HG02885 (cell line): Measurements from ENCODE around the gene BAIAP2L1.

Source experiments
- ATAC-seq: cut with Tn5 transposase; IDR thresholded peaks from one replicate; pipeline ENCODE4 v1.9.1; 2021; ENCODE audit warnings: mild to moderate bottlenecking; ENCODE audit not compliant: unreplicated experiment, poor library complexity

Gene BAIAP2L1

DNA sequence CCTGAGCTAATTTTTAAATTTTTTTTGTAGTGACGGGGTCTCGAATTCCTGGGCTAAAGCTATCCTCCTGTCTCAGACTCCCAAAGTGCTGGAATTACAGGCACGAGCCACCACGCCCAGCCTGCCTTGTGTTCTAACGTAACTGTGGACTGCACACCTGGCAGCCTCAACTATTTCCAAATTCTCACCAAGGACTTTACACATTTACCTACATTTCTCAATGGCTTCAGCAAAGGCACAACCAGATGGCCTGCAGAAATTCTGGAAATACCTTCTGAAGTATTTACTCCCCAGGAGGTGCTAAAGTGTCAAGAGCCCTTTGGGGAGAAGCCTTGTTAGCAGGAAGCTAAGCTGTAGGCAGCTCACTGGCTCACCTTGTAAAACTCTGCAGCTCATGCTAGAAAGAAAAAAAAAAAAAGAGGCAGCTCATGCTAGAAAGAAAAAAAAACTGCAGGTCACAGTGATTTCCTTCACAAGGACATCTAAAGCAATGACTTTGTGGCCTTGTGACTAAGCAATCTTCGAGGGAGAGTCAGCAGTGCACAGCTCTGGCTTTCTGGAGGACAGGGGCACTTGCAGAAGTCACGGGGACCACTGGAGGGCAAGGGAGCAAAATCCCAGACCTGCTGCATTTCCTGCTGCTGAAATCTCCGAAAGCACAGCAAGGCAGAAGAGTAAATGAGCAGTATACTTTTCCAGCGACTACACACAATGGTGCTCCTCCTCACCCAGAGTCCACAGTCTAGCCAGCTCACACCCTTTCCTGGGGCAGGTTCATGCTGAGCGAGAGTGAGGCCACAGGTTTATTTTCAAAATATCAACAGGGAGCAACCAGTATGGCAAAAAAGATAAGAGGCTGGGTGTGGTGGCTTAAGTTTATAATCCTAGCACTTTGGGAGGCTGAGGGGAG is 40.4 kb downstream of the BAIAP2L1 start:
- no peak for ATAC-seq

DNA sequence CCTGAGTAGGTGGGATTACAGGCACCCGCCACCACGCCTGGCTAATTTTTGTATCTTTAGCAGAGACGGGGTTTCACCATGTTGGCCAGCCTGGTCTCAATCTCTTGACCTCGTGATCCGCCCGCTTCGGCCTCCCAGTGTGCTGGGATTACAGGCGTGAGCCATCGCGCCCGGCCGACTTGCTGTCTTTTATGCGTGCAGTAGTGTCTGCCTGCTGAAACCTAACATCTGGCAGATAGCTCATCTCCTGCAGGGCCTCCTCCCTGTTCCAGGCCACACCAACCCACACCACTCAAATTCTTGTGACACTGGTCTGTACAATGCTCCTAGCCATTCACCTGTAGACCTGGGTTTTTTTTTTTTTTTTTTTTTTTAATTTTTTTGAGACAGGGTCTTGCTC is 41.5 kb downstream of the BAIAP2L1 start:
- no peak for ATAC-seq

DNA sequence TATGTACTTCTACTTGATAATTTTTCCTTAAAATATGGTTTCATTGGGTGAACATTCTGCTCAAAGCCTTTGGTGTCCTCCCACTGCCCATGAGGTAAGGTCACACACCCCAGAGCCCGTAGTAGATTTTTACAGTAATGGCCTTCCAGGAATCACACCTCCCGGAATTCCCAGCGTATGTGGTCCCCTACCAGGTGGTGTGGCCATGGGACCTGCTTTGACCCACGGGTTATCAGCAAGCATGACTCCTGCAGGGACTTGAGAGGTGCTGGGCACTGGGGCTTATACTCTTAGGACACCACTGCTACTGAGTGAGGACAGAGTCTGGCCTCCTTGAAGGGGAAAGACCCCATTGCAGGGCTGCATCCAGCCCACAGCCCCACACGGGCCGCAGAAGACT is 42.2 kb downstream of the BAIAP2L1 start:
- ATAC-seq = no peak

DNA sequence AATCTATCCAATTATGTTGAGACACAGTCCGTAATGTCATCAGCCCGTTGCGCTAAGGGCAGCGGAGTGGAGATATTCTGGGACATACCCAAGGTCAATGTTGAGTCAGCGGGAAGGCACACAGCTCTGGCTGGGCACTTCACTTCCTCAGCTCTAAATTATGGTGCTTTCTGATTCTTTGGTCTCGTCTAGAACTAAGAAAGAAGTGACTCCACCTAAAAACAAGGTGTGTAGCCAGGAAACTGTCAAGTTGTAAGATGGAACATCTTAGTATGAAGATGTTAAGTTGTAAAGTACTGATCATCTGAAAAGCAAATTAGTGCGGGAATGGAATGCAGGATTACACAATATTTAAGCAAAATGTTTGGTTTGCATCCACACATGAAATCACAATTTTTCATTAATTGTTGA is 43.1 kb downstream of the BAIAP2L1 start:
- ATAC-seq = no peak

DNA sequence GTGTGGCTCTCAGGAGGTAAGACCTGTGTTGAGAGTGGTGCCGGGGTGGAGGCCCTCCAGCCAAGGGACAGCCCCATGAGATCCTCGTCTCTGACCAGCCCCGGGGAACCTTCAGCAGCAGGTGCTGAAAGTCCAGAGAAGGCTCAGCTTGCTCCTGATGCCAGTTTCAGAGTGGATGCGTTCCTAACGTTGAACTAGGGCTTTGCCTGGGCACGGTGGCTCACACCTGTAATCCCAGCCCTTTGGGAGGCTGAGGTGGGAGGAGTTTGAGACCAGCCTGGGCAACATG is 45.7 kb downstream of the BAIAP2L1 start:
- no peak for ATAC-seq

DNA sequence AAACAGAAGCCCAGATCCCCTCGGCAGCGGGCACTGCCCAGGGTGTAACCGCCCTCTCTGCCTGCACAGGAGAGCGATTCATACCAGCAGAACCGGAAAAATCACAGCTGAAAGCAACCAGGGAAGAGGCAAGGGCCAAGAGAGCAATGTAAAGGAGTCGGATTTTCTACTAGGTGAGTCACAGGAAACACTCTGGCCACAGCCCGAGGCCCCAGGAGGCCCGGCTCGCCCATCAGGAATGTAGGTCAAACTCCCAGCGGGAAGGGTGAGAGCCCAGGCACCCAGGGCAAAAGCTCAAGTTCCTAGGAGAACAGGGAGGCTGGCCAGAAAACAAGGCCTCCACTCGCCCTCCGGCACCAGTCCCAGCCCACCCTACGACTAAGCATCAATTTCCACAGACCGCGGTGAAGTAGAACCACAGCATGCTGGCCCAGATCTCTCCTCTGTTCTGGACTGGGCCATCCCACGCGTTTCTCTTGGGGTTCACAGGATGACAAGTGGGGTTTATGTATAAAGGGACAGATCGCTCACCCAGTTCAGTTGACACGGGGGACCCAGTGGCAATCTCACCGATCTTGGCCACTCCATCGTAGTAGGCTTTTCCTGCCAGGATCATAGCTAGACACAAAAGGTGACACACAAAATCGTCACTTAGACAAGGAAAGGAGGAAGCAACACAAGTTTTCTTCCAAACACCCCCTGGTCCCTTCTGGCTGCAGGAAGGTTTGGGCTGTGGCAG is 46.2 kb downstream of the BAIAP2L1 start:
- no peak for ATAC-seq

DNA sequence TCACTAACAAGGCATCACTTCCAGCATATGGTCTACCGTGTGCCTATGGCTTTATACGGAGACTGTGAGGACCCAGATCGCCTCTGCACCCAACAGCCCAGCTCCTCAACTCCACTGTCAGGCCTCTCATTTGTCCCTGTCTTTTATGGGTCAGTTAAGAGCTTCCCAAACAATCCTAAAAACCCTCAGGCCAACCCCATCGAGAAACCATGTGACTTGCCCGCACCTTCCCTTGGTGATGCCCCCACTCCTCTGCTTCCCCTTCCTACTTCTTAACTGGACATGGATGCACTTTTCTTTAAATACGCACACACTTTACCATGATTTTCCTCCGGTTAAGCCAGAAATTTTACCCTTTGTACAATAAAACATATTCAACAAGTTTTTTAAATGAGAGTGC is 46.8 kb downstream of the BAIAP2L1 start:
- no peak for ATAC-seq

DNA sequence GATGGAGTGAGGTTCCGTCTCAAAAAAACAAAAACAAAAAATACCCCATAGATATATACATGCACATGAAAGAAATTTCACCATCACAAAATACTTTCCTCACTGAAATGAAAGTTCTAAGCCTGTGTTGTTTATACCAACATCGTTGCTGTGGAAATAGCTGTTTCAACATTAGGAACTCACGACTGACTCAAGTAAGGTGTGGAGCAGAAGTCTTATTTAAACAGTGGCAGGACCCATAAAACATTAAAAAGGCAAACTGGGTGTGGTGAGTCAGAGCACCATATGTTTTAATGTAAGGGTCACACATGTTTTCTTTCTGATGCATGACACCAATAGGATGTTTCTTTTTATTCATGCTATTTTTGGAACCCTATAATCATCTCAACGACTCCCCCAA is 48.3 kb downstream of the BAIAP2L1 start:
- ATAC-seq = no peak

DNA sequence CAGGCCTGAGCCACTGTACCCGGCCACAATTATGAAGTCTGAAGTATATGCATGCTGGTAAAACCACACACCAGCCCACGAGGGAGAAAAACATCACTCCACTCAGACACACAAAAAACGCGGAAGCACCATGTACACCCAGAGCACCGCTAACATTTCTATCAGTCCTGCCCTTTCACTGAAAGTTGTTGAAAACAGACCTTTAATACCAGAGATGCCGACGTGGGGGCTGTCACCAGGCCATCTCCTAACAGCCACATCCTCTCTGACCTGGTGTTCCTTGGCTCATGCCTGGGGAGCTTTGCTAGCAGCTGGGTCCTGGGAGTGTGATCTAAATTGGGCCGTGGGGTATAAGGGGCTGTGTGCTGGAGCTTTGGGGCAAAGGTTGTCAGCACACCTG is 49.8 kb downstream of the BAIAP2L1 start:
- no peak for ATAC-seq

DNA sequence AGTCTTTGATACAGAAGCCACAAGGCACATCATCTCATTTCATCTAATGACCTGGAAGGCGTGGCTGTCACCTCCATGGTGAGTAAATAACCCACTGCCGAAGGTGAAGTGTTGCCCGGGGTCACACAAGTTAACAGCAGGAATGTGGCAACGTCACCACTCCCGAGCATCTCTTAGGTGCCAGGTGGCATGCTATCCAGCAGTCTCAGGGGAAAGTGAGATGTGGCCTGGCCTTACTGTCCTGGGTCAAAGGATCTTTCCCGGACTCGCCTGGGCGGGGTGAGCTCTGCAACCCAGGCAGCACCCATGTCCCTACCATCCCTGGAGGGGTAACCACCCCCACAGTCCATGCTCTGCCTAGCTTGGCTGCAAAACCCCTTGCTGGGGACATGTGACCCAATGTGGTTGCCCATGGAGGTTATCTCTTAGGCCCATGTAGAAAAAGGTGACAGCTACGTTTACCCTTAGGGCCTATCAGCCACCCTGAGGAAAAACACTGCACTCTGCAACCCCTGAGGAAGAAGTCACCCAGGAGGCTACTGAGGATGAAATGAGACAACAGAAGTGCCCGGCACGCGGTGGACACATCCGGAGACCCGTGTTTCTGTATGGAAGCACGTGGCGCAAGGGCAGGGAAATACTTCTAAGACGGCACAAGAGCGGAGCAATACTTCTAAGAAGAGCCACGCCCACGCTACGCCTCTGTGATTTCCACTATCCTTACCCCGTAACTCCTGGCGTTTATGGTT is 52.0 kb downstream of the BAIAP2L1 start:
- ATAC-seq = no peak

DNA sequence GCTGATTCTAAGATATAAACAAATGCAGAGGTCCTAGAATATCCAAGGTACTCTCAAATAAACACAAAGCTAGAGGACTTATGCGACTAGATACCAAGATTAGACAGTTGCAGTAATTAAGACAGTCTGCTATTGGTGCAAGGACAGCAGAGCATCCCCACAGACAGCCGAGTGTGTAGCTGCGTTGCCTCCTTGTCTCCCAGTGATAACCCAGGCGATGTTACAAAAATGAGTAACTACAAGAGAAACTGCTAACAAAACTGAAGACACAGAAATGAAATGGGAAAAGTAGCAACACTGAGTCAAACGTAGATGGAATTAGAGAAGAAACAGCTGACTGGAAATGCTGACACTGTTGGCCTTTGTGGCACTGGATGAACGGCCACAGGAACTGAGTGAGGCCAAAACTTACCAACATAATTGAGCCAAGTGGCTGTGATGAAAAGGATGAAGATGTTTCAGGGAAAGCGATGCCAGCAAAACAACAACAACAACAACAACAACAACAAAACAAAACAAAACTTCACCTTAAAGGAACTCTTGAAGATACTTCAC is 54.3 kb downstream of the BAIAP2L1 start:
- no peak for ATAC-seq

DNA sequence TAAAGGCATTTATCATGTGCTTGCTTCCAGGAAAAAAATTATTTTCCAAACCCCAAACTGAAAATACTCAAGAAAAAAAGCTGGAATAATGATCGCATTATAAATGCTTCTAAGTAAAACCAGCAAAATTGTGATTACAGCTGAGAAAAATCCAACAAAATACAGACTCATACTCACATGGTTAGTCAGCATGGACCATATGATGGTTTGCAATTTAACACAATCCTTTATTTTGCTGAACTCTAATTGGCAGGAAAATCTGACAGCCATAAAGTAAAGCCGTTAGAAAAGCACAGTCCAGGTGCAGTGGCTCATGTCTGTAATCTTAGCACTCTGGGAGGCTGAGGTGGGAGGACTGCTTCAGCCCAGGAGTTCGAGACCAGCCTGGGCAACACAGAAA is 59.8 kb downstream of the BAIAP2L1 start:
- no peak for ATAC-seq

DNA sequence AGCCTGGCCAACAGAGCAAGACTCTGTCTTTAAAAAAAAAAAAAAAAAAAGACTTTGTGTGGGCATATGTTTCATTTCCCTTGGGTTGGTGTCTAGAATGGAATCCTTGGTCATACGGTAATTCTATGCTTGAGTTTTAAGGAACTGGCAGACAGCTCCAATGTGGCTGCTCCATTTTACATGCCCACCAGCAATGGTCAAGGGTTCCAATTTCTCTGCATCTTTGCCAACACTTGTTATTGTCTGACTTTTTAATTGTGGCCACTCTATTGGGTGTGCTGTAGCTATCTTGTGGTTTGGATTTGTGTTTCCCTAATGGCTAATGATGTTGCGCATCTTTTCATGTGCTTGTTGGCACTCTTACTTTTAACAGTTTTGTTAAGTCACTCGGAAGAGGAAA is 61.8 kb downstream of the BAIAP2L1 start:
- no peak for ATAC-seq

DNA sequence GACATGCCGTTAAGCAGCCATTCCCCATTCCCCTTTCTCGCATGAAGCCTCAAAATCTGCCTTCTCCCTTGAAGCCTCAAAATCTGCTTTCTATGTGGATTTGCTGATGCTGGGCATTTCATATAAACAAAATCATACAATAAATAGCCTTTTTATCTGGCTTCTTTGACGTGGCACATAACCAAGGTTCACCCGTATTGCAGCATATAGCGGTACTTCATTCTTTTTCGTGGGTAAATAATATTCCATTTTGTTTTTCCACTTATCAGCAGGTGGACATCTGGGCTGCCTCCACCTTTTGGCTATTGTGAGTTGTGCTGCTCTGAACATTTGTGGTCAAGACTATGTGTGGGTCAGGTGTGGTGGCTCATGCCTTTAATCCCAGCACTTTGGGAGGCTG is 62.4 kb downstream of the BAIAP2L1 start:
- no peak for ATAC-seq

DNA sequence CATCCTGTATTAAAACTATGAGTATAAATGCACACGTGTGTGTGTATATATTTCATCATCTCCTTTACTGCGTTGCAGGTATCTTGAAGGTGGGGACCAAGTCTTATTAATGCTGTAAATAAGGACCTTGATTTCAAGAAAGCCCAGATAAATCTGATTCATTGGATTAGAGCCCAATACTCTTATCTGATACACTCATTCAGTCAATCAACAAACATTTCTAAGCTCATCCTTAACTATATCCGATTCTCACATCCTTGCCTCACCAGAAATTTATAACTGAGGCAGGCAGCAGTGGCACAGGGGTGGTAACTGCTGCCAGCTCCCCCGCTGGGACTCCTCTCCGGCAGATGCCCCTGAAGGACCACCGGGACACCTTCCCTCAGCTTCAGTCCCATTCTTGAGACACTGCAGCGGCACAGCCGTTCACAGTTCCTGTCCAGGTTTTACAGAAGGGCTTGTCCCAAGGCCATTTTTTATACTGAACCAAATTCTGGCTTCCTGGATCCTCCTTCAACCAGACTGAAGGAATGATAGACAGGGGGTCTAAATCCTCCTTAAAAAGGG is 65.4 kb downstream of the BAIAP2L1 start:
- no peak for ATAC-seq

DNA sequence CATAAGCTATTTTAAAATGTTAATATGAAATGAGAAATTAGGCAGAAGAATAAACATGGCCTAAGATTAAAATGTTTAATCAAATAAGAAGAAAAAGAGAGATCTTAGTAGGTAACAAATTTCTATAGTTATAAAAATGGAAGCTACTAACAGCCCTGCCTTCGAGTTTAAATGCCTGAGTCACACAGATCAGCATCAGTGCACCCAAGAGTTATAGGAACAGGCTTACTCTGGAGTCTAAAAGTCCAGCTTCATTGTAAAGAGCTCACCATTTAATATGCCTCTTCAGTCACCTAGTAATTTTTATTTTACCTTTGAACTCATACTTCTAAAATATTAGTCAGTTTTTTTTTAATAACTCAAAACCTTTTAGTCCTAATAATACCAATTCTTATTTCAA is 66.8 kb downstream of the BAIAP2L1 start:
- no peak for ATAC-seq

DNA sequence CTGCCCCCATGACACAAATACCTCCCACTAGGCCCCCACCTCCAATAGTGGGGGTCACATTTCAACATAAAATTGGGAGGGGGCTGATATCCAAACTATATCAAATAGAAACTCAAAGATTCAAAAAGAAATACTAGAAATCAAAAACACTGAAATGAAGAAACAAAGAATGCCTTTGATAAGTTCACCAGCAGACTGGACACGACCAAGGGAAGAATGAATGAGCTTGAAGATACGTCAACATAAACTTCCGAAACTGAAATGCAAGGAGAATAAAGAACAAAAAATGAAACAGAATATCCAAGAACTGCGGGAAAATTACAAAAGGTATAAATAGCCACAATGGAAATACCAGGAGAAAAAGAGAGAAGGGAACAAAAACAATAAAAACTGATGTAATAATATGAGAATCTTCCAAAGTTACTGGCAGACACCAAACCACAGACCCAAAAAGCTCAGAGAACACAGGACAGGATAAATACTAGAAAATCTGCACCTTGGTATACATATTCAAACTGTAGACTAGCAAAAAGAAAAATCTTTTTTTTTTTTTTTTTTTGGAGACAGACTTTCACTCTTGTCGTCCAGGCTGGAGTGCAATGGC is 69.9 kb downstream of the BAIAP2L1 start:
- no peak for ATAC-seq

DNA sequence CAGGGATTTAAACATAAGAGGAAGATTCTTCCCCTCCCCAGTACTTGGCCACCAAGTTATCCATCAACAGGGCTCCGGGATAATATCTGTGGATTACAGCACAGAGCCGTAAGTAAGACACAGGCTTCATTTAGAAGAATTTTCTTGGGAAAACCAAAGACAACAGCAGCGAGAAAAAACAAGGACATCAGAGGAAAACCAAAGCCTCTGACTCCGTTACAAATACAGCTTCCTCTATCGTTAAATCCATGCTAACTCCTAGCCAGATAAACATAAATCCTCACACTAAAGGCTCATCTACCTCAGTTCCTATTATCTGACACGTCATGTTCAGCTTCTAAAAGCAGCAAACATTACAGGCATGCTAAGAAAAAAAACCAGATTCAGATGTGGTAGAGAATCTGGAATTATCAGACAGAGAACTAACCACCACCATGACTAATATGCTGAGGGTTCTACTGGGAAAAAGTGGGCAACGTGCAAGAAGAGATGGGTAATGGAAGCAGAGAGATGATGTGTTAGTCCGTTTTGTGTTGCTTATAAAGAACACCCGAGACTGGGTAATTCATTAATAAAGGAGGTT is 71.0 kb downstream of the BAIAP2L1 start:
- ATAC-seq = no peak

DNA sequence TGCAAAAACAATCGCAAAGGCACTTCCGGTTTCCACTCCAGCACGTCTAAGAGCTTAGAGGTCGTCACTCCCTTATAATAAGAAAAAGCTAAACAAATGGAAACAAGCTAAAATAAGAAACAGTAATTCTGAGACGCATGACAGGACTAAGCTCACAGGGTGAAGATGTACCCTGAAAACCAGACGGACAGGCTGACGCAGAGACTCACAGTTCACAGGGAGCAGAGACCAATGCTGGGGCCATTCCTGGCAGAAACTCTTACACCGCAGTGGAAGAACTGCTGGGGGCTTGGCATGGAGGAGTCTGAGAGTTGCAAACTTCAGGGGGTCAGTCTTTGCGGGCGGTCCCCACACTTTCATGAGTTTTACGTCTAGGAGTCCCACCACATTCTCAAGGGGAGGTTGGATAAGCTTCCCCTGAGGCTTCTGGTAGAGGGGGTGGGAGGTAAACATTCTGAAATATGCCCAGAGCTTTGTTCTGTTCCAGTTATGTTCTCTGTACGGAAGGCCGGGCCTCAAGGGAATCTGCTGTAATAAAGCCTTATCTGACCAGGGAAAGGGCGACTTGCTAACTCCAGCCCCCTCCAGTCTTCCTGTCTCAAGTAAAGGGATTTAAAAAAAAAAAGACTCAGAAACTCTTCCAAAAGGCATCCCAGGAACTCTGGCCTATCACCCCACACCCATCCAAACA is 71.6 kb downstream of the BAIAP2L1 start:
- ATAC-seq = no peak
